ENCODE results near the gene LYRM9.
"Not testable (repeated sequence)": the region's sequence is repeated elsewhere in the genome, so short reads cannot be mapped to it uniquely, and the experiment has no call there.

Gene LYRM9

DNA sequence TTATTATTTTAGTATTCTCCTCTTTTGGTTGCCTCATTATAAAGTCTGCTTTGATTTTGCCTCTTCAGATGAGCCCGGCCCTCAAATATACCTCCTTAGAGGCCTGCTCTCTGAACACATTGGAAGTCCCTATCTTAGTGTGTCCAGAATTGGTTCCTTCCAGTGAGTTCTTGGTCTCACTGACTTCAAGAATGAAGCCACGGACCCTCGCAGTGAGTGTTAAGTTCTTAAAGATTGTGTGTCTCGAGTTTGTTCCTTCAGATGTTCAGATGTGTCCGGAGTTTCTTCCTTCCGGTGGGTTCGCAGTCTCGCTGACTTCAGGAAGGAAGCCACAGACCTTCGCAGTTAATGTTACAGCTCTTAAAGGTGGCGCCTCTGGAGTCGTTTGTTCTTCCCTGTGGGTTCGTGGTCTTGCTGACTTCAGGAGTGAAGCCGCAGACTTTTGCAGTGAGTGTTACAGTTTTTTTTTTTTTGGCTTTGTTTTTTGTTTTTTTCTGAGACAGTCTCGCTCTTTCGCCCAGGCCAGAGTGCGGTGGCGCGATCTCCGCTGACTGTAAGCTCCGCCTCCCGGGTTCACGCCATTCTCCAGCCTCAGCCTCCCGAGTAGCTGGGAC lies 47.0 kb downstream of the LYRM9 start:
- in situ Hi-C loops (cut with MboI; ENCODE audit: low pct_unique_long_range_greater_than_20kb, low sequenced_read_pairs, unreplicated experiment), result loop anchor here (25.0 kb wide), 1 partner anchor 91 kb away; no protein-coding TSS in a partner anchor

GRCh38 chr17:27845264-27846041 lies 47.7 kb downstream of the LYRM9 start:
- in situ Hi-C loops (cut with MboI; ENCODE audit: low pct_unique_long_range_greater_than_20kb, low sequenced_read_pairs, unreplicated experiment), result loop anchor here (25.0 kb wide), 1 partner anchor 92 kb away; no protein-coding TSS in a partner anchor
- DNase-seq (ENCODE audit: low spot score), result no peak
- no peak for TF ChIP-seq CTCF (IDR thresholded peaks at IDR 0.05; ENCODE audit: extremely low read depth, insufficient read depth, missing control alignments)

More for the DNA sequence above, 47.0 kb downstream of the LYRM9 start:
- DNase-seq (ENCODE audit: low spot score), result no peak
- no peak for TF ChIP-seq CTCF (IDR thresholded peaks at IDR 0.05; ENCODE audit: extremely low read depth, insufficient read depth, missing control alignments)

GRCh38 chr17:27840688-27841087 lies 52.5 kb downstream of the LYRM9 start:
- no peak for TF ChIP-seq CTCF (IDR thresholded peaks at IDR 0.05; ENCODE audit: extremely low read depth, insufficient read depth, missing control alignments)
- in situ Hi-C loops (cut with MboI; ENCODE audit: low pct_unique_long_range_greater_than_20kb, low sequenced_read_pairs, unreplicated experiment), result loop anchor here (25.0 kb wide), 1 partner anchor 97 kb away; no protein-coding TSS in a partner anchor
- DNase-seq (ENCODE audit: low spot score), result no peak

- in situ Hi-C loops (cut with MboI; ENCODE audit: low pct_unique_long_range_greater_than_20kb, low sequenced_read_pairs, unreplicated experiment), result loop anchor here (25.0 kb wide), 1 partner anchor 97 kb away; no protein-coding TSS in a partner anchor
- not testable (repeated sequence) for DNase-seq (ENCODE audit: low spot score)
Measured at GRCh38 chr17:27840406-27840678, 52.8 kb downstream of the LYRM9 start.

DNA sequence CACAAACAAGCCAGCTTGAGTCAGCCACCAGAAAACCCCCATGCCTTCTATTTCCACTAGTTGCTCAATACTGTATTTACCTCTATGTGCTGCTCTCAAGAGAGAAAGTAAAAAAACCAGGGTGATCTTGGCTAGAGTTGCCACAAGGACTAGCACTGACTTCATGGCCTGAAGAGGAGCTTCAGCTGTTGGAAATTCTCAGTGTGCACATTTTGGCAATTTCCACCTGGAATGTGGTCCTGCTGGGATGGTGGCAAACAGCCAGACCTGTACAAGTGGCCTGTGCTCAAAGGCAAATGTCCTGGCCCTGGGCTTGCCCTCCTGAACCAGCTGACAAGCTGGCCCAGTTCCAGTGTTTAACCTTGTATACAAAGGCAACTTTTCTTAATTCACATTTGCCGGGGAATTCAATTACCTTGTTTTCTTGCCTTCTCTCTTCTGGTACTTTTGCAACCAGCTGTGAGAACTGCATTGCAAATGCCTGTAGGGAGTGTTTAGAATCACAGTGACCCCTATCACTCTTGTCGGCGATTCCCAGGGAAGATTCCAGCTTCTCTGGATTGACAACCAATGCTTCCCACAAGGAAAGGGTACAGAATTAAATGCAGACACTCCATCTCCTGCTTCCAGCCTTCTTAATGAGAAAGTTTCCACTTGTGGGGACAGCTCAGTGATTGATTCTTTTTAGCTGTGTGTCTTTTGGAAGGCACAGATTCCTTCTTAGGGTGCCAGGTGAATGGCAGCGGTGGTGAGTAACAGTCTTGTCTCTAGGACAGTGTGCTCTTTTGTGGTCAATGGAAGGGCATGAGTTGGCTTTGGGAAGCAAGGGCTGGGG lies 53.4 kb downstream of the LYRM9 start:
- in situ Hi-C loops (cut with MboI; ENCODE audit: low pct_unique_long_range_greater_than_20kb, low sequenced_read_pairs, unreplicated experiment), result loop anchor here (25.0 kb wide), 1 partner anchor 98 kb away; no protein-coding TSS in a partner anchor
- DNase-seq (ENCODE audit: low spot score), result not testable (repeated sequence)

DNA sequence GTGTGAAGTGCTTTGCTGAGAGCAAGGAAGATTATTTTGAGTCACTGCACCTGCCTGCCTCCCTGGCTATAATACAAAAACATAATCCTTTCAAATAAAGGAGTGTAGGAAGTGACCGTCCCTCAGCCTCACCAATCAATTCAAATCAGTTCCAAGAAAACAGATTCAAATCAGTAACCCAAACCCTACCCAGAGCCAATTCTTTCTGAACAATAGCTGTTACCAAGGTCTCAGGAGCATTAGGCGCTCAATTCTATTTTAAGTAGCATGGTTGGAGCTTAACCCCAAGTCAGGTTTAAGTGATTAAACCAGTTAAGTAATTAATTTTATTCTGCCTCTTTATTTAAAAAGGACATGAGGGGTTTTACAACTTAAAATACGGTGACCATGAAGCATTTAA lies 54.6 kb downstream of the LYRM9 start:
- DNase-seq (ENCODE audit: low spot score), result not testable (repeated sequence)
- in situ Hi-C loops (cut with MboI; ENCODE audit: low pct_unique_long_range_greater_than_20kb, low sequenced_read_pairs, unreplicated experiment), result loop anchor here (25.0 kb wide), 1 partner anchor 99 kb away; no protein-coding TSS in a partner anchor

- DNase-seq (ENCODE audit: low spot score), result not testable (repeated sequence)
- in situ Hi-C loops (cut with MboI; ENCODE audit: low pct_unique_long_range_greater_than_20kb, low sequenced_read_pairs, unreplicated experiment), result loop anchor here (25.0 kb wide), 1 partner anchor 100 kb away; no protein-coding TSS in a partner anchor
Measured at GRCh38 chr17:27837769-27838168, 55.4 kb downstream of the LYRM9 start.

DNA sequence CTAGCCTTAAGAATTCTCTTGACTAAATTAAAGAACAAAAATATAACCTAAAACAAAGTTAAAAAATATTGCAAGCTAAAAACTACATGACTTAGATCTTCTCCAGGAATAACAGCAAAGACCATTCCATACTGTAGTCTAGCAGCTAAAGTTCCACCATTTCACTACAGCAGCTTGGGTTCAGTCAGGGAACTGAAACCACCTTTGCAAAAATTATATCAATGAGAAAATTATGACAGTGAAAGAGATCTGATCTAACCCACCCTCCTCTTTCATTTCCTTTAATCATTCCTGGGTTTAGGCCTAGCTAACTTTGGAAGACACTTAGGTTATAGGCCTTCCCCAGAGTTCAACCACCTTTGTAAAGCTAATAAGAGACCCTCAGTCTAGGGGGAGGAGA lies 56.5 kb downstream of the LYRM9 start:
- no peak for TF ChIP-seq CTCF (IDR thresholded peaks at IDR 0.05; ENCODE audit: extremely low read depth, insufficient read depth, missing control alignments)
- in situ Hi-C loops (cut with MboI; ENCODE audit: low pct_unique_long_range_greater_than_20kb, low sequenced_read_pairs, unreplicated experiment), result loop anchor here (25.0 kb wide), 1 partner anchor 101 kb away; no protein-coding TSS in a partner anchor
- no peak for DNase-seq (ENCODE audit: low spot score)
